Skin of body (tissue), 2 donors: ENCODE data around the gene TBC1D9. TPM values are rescaled to one million over a fixed set of nuclear protein-coding genes. Genes with fewer than 3 reads are reported as not detected.

Experiments used
- DNase-seq: peaks from one replicate; lab custom pipeline; 2025; lab: John Stamatoyannopoulos, UW
- total RNA-seq: library from RNA; depleted of rRNA; stranded (reverse); fragments of >200 nt; gene quantifications from one replicate; pipeline ENCODE4 v1.2.3, GENCODE V29; 2014

The TBC1D9 gene
- total RNA-seq, 1 donor from 2014 or later, result 30.2 TPM

- DNase-seq, result no peak
Observed at GRCh38 chr4:140622333-140622958, 133.7 kb downstream of the TBC1D9 start.

GRCh38 chr4:140621161-140621560, 135.0 kb downstream of the TBC1D9 start:
- DNase-seq, result no peak

- DNase-seq, result no peak
Observed at GRCh38 chr4:140617499-140618248, 138.5 kb downstream of the TBC1D9 start.

- DNase-seq, result no peak
Observed at GRCh38 chr4:140615451-140615850, 140.7 kb downstream of the TBC1D9 start.

DNA sequence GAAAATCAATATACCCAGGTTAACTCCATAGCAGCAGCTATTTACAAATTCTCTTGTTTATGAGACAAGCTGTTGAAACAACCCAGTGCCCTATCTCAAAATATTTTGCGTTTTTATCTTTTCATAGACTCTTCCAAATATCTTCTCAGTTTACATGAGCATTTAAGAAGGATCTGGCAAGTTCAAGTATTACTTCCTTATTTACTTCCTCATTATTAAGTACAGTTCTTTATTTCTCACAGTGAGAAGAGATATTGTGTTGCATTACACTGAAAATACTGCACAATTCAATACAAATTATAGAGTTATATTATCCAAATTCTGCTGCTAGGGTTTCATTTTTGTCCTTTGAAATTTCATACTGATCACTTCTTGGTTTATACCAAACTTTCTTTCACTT, 143.8 kb downstream of the TBC1D9 start:
- DNase-seq, result no peak

GRCh38 chr4:140611854-140612253, 144.3 kb downstream of the TBC1D9 start:
- no peak for DNase-seq

- DNase-seq, result peak; percentile 60
Observed at GRCh38 chr4:140609548-140610425, 146.4 kb downstream of the TBC1D9 start.

DNA sequence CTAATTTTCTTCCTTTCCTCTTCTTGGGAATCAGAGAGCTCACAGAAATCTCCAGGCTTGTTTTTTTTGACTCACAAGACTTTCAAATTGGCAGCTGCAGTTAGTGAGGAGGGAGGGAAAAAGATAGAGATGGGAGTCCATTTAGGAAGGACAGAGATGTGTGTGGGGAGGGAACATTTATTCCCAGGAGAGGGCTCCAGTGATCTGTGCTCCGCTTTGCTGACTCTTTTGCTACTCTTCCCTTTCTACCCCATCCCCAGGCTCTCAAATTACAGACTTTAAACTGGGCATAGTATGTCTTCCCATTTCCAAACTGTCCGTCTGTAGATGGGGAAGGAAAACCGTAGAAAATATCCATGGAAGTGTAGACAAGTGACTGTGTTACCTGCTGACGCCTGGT, 148.3 kb downstream of the TBC1D9 start:
- no peak for DNase-seq

GRCh38 chr4:140604544-140604943, 151.6 kb downstream of the TBC1D9 start:
- DNase-seq, result no peak

- DNase-seq, result no peak
Observed at GRCh38 chr4:140603286-140603685, 152.9 kb downstream of the TBC1D9 start.

- no peak for DNase-seq
Observed at GRCh38 chr4:140602714-140603113, 153.5 kb downstream of the TBC1D9 start.

DNA sequence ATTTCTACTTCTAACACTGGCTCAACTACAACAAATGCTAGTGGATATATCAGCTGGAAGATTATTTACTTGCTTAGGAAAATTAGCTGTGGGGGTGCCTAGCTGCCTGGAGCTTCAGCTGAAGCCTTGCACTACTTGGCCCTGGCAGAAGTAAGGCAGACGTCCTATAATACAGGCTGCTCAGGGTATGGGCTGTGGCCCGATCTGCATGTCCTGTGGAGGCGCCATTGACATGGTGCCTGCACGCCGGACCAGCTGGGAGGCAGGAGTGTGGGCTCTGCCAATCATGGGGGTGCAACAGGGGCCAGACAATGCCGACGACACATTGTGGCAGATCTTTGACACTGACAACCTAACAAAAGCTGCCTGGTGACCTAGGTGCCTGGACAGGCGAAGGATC, 155.8 kb downstream of the TBC1D9 start:
- DNase-seq, result no peak

DNA sequence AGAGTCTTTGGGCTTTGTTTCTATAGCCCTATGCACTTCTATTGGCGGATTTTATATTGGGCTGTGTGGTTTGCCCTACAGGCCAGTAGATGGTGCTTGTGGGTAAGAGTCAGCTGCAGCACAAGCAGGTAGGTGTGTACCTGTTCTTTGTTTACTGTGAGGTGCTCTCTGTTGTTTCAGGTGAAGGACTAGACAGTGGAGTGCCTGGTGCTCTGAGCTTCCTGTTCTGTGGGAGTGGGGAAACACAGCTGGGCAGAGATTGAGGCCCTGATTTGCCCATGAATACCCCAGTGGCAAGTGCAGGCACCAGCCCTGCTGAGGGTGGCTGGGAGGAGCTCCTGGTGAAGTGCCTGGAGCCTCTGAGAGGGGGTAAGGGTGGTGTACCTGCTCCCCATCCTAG, 161.1 kb downstream of the TBC1D9 start:
- no peak for DNase-seq

DNA sequence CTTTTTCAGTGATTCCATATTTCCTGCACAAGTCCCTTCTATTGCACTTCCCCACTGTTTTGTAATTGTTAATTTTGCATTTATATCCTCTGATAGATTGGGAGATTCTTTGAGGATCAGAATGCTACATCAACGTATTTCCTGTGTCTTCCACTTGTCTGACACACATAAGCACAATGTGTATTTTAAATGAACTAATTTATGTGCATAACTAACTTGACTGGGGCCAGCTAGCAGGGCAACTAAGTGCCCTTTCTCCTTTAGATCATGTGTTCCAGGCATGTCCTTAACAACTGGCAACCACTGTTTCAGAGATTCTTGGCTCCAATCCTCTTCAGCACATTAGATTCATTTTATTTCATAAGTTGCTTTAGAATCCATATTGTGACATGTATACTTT, 171.7 kb downstream of the TBC1D9 start:
- no peak for DNase-seq

- no peak for DNase-seq
Observed at GRCh38 chr4:140581078-140581477, 175.1 kb downstream of the TBC1D9 start.

- DNase-seq, result no peak
Observed at GRCh38 chr4:140579278-140579677, 176.9 kb downstream of the TBC1D9 start.

GRCh38 chr4:140575489-140575888, 180.7 kb downstream of the TBC1D9 start:
- DNase-seq, result no peak

DNA sequence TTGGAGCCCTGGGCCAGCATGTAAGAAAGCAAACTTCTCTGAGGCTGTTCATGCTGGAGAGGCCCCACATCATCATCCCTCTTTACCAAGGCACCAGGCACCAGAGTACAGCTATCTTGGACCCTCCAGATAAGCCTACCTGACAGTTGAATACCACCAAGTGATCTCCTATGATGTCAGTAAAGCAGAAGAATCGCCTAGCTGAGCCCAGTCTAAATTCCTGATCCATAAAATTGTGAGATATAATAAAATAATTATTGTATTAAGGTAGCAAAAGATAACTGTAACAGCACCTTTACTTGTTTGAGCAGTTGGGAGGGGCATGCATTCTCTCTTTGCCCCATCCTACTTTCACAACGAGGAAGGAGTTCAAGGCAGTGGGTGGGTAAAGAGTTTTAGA, 184.6 kb downstream of the TBC1D9 start:
- no peak for DNase-seq
